ENCODE measurements around the gene HCFC2. TPM values are rescaled to one million over a fixed set of nuclear protein-coding genes. Genes with fewer than 3 reads are reported as not detected.

HCFC2 gene
- total RNA-seq, 1 donor from 2014 or later, result 23.5 TPM

GRCh38 chr12:104058802-104059201 is 5.5 kb upstream of the HCFC2 start:
- Mint-ChIP-seq H3K9me3 (ENCODE audit: low read depth) (peaks cover 3% of the 10 kb centered on the region), H3K27me3 (ENCODE audit: low read depth) (no peaks in the 10 kb centered on the region), H3K27ac (ENCODE audit: unreplicated experiment) (no peak overlapping the region), H3K4me3 (ENCODE audit: unreplicated experiment) (no peak overlapping the region), H3K36me3 (ENCODE audit: low read depth) (peaks cover 5% of the 10 kb centered on the region), H3K4me1 (ENCODE audit: low read depth) (peaks cover 9% of the 10 kb centered on the region)
- no peak for TF ChIP-seq CTCF (IDR thresholded peaks at IDR 0.05)
- no peak for DNase-seq (ENCODE audit: low spot score)

- TF ChIP-seq CTCF (IDR thresholded peaks at IDR 0.05), result no peak
- Mint-ChIP-seq H3K27me3 (ENCODE audit: low read depth) (no peaks in the 10 kb centered on the region), H3K4me1 (ENCODE audit: low read depth) (peaks cover 9% of the 10 kb centered on the region), H3K4me3 (ENCODE audit: unreplicated experiment) (no peak overlapping the region), H3K36me3 (ENCODE audit: low read depth) (peaks cover 2% of the 10 kb centered on the region), H3K9me3 (ENCODE audit: low read depth) (peaks cover 3% of the 10 kb centered on the region), H3K27ac (ENCODE audit: unreplicated experiment) (no peak overlapping the region)
- no peak for DNase-seq (ENCODE audit: low spot score)
Measured at GRCh38 chr12:104059963-104060362, 4.4 kb upstream of the HCFC2 start.

- no peaks in the 10 kb centered on the region for H3K27me3 Mint-ChIP-seq (ENCODE audit: low read depth)
- peaks cover 2% of the 10 kb centered on the region for H3K36me3 Mint-ChIP-seq (ENCODE audit: low read depth)
- H3K9me3 Mint-ChIP-seq (ENCODE audit: low read depth), result peaks cover 3% of the 10 kb centered on the region
- no peak overlapping the region for H3K4me3 Mint-ChIP-seq (ENCODE audit: unreplicated experiment)
- no peak overlapping the region for H3K27ac Mint-ChIP-seq (ENCODE audit: unreplicated experiment)
- H3K4me1 Mint-ChIP-seq (ENCODE audit: low read depth), result peaks cover 17% of the 10 kb centered on the region
- no peak for TF ChIP-seq CTCF (IDR thresholded peaks at IDR 0.05)
- DNase-seq (ENCODE audit: low spot score), result no peak
Measured at GRCh38 chr12:104060791-104061190, 3.5 kb upstream of the HCFC2 start.

DNA sequence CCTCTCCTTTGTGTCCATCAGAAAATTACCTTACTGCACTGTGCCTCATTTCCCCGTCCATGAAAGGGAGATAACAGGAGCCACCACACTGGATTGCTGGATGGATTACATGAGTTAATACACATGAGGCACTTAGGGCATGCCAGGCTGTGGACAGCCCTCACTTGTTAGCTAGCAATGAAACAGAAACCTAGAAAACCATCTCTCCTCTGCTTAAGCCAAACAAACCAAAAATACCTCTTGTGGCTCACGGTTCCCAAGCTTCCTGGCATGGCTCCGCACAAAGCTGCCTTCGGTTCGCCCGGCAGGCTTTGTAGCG is 660 bp upstream of the HCFC2 start:
- Mint-ChIP-seq H3K27me3 (ENCODE audit: low read depth) (no peaks in the 10 kb centered on the region), H3K4me3 (ENCODE audit: unreplicated experiment) (peak overlapping the region; percentile 96), H3K36me3 (ENCODE audit: low read depth) (peaks cover 4% of the 10 kb centered on the region), H3K4me1 (ENCODE audit: low read depth) (peaks cover 28% of the 10 kb centered on the region), H3K27ac (ENCODE audit: unreplicated experiment) (peak overlapping the region; percentile 92), H3K9me3 (ENCODE audit: low read depth) (no peaks in the 10 kb centered on the region)
- TF ChIP-seq CTCF (IDR thresholded peaks at IDR 0.05), result no peak
- DNase-seq (ENCODE audit: low spot score), result no peak

GRCh38 chr12:104064842-104065427 is 604 bp downstream of the HCFC2 start:
- Mint-ChIP-seq H3K4me1 (ENCODE audit: low read depth) (peaks cover 28% of the 10 kb centered on the region), H3K27ac (ENCODE audit: unreplicated experiment) (peak overlapping the region; percentile 13), H3K9me3 (ENCODE audit: low read depth) (no peaks in the 10 kb centered on the region), H3K36me3 (ENCODE audit: low read depth) (peaks cover 7% of the 10 kb centered on the region), H3K27me3 (ENCODE audit: low read depth) (no peaks in the 10 kb centered on the region), H3K4me3 (ENCODE audit: unreplicated experiment) (peak overlapping the region; percentile 96)
- peak; percentile 2 for TF ChIP-seq CTCF (IDR thresholded peaks at IDR 0.05)
- DNase-seq (ENCODE audit: low spot score), result no peak

Data from chondrocyte (in vitro differentiated cells).